ENCODE results near the gene CCDC167.

GRCh38 chr6:37481711-37482605, 17.7 kb downstream of the CCDC167 start:
- TF ChIP-seq GATA2 (IDR thresholded peaks at IDR 0.05; ENCODE audit: low read depth, low read length) (no peak), GATA3 (IDR thresholded peaks at IDR 0.05; ENCODE audit: low read depth, low read length) (no peak)
